Keratinocyte (primary cell): Measurements from ENCODE around the gene MAP4K1. TPM values are rescaled to one million over a fixed set of nuclear protein-coding genes. Genes with fewer than 3 reads are reported as not detected.

Experiments
- DNase-seq: peaks from one replicate; pipeline ENCODE4 v3.0.0-alpha.2; 2011; ENCODE audit warnings: low read depth, missing footprints, low spot score
- FAIRE-seq: peaks from 2 replicates; lab custom pipeline; 2011; peaks lifted over from hg19 to GRCh38; lab: Jason Lieb, UNC
- H2AFZ ChIP-seq: 2 replicates; pipeline ENCODE4 v1.6.0; 2012; ENCODE audit warnings: low read length, control low read depth, inconsistent platforms; ENCODE audit not compliant: control insufficient read depth
- H3K27ac ChIP-seq: 2 replicates; pipeline ENCODE4 v1.5.1; 2011; ENCODE audit warnings: low read length; ENCODE audit not compliant: control insufficient read depth, insufficient read depth
- H3K27me3 ChIP-seq: 3 replicates; pipeline ENCODE4 v1.6.0; 2011; ENCODE audit warnings: low read length; ENCODE audit not compliant: control insufficient read depth, insufficient read depth; ENCODE audit errors: extremely low read depth
- H3K36me3 ChIP-seq, 2 experiments: 2 replicates in 1 of 2; 3 replicates in 1 of 2; pipeline ENCODE4 v1.5.1; 2011; ENCODE audit warnings: low read length in 2 of 2, mild to moderate bottlenecking in 1 of 2; ENCODE audit not compliant: control insufficient read depth in 2 of 2, insufficient read depth in 2 of 2; ENCODE audit errors: extremely low read depth in 1 of 2
- H3K4me1 ChIP-seq: 3 replicates; pipeline ENCODE4 v1.5.1; 2011; ENCODE audit warnings: low read length; ENCODE audit not compliant: control insufficient read depth, insufficient read depth; ENCODE audit errors: extremely low read depth
- H3K4me2 ChIP-seq: 3 replicates; pipeline ENCODE4 v1.6.0; 2011; ENCODE audit warnings: low read depth, low read length; ENCODE audit not compliant: control insufficient read depth, insufficient read depth; ENCODE audit errors: extremely low read depth
- H3K4me3 ChIP-seq, 3 experiments: fragments of 200-600 bp in 1 of 3; sonication (generic) in 1 of 3; 2 replicates in 2 of 3; 3 replicates in 1 of 3; pipeline ENCODE4 v1.5.1; 2011 to 2016; ENCODE audit warnings: low read length in 3 of 3, mild to moderate bottlenecking in 3 of 3, control low read depth in 2 of 3, inconsistent platforms in 1 of 3, low read depth in 1 of 3, mixed read lengths in 1 of 3, mixed run types in 1 of 3, moderate library complexity in 1 of 3; ENCODE audit not compliant: control insufficient read depth in 2 of 3, insufficient read depth in 2 of 3; ENCODE audit errors: extremely low read depth in 1 of 3
- H3K79me2 ChIP-seq: 2 replicates; pipeline ENCODE4 v1.6.0; 2012; ENCODE audit warnings: low read length; ENCODE audit not compliant: control insufficient read depth, insufficient read depth
- H3K9ac ChIP-seq: 3 replicates; pipeline ENCODE4 v1.6.0; 2011; ENCODE audit warnings: low read length; ENCODE audit not compliant: control insufficient read depth, insufficient read depth; ENCODE audit errors: extremely low read depth
- H3K9me1 ChIP-seq: 3 replicates; pipeline ENCODE4 v1.6.0; 2011; ENCODE audit warnings: low read length; ENCODE audit not compliant: control insufficient read depth, insufficient read depth; ENCODE audit errors: extremely low read depth
- H3K9me3 ChIP-seq: 2 replicates; pipeline ENCODE4 v1.5.1; 2012; ENCODE audit warnings: low read depth, low read length; ENCODE audit not compliant: control insufficient read depth
- H4K20me1 ChIP-seq: 3 replicates; pipeline ENCODE4 v1.6.0; 2011; ENCODE audit warnings: low read length; ENCODE audit not compliant: control insufficient read depth, insufficient read depth; ENCODE audit errors: extremely low read depth
- EZH2 ChIP-seq: IDR thresholded peaks from one replicate; pipeline ENCODE4 v1.6.1; 2012; ENCODE audit warnings: inconsistent platforms, mild to moderate bottlenecking, low read length, moderate library complexity
- dilution Hi-C: fragments of 300-500 bp; cut with MboI; formaldehyde crosslinking; loops from one replicate; pipeline ENCODE4 v1.7.0; 2020; ENCODE audit warnings: low sequenced_read_pairs; ENCODE audit not compliant: extremely low pct_ligation_motif_present
- polyA plus RNA-seq, 5 experiments: library from polyadenylated mRNA; depleted of rRNA in 3 of 5; stranded (reverse) in 3 of 5; stranded (forward) in 1 of 5; unstranded in 1 of 5; fragments of >200 nt; gene quantifications; 1 replicate in 1 of 5; 2 replicates in 3 of 5; 3 replicates in 1 of 5; pipeline versions ENCODE4 v1.2.1 to v1.2.3, GENCODE V29; 2011 to 2012; ENCODE audit warnings: missing spikeins in 2 of 5, low read depth in 1 of 5, low replicate concordance in 1 of 5
- TF ChIP-seq, protein P1 (sequence below), 3 experiments: IDR thresholded peaks in 1 of 3; conservative IDR thresholded peaks in 1 of 3; optimal IDR thresholded peaks in 1 of 3; 2 replicates in 2 of 3; 3 replicates in 1 of 3; pipeline versions ENCODE3 to v1.5.1; 2011; ENCODE audit warnings: low read length in 3 of 3, mild to moderate bottlenecking in 3 of 3, moderate library complexity in 2 of 3, control low read depth in 1 of 3, inconsistent platforms in 1 of 3; ENCODE audit not compliant: insufficient read depth in 2 of 3; ENCODE audit errors: extremely low read depth in 1 of 3

MAP4K1 gene
- polyA plus RNA-seq, 1 donor (not counting 4 experiments of a cell fraction or from before 2014, with no cell fraction given), result 0.25 TPM

DNA sequence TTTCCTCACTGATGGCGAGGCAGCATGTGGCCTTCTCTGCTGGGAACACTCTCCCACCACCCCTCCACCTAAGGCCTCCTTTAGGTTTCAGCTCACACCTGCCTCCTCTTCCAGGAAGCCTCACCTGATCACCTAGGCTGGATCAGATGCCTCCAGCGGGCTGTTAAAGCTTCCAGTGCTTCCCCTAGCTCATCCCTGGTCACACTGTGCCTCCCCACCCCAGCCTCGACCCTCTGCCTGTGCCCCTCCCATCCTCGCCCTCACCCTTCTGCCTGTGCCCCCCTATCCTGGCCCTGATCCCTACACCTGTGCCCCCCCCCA lies 33.8 kb downstream of the MAP4K1 start:
- no peak for FAIRE-seq
- Histone ChIP-seq H3K27me3 (no peaks in the 10 kb centered on the region), H3K36me3 (no peaks in the 10 kb centered on the region), H3K9me1 (no peaks in the 10 kb centered on the region), H4K20me1 (no peaks in the 10 kb centered on the region), H3K4me2 (no peak overlapping the region), H2AFZ (no peak overlapping the region), H3K9ac (no peak overlapping the region), H3K4me1 (peaks cover 5% of the 10 kb centered on the region), H3K79me2 (no peaks in the 10 kb centered on the region), H3K9me3 (no peaks in the 10 kb centered on the region), H3K27ac (no peak overlapping the region), H3K4me3 (no peak overlapping the region)
- TF ChIP-seq, protein P1, sequence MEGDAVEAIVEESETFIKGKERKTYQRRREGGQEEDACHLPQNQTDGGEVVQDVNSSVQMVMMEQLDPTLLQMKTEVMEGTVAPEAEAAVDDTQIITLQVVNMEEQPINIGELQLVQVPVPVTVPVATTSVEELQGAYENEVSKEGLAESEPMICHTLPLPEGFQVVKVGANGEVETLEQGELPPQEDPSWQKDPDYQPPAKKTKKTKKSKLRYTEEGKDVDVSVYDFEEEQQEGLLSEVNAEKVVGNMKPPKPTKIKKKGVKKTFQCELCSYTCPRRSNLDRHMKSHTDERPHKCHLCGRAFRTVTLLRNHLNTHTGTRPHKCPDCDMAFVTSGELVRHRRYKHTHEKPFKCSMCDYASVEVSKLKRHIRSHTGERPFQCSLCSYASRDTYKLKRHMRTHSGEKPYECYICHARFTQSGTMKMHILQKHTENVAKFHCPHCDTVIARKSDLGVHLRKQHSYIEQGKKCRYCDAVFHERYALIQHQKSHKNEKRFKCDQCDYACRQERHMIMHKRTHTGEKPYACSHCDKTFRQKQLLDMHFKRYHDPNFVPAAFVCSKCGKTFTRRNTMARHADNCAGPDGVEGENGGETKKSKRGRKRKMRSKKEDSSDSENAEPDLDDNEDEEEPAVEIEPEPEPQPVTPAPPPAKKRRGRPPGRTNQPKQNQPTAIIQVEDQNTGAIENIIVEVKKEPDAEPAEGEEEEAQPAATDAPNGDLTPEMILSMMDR (optimal IDR thresholded peaks at IDR 0.05 in 1 of 3, IDR thresholded peaks at IDR 0.05 in 1 of 3, conservative IDR thresholded peaks at IDR 0.05 in 1 of 3; ENCODE audit: extremely low read depth in 1 of 3, insufficient read depth in 2 of 3, low read length in 3 of 3), result no peak
- no peak for TF ChIP-seq EZH2
- dilution Hi-C loops, result no loop called here
- DNase-seq, result no peak

DNA sequence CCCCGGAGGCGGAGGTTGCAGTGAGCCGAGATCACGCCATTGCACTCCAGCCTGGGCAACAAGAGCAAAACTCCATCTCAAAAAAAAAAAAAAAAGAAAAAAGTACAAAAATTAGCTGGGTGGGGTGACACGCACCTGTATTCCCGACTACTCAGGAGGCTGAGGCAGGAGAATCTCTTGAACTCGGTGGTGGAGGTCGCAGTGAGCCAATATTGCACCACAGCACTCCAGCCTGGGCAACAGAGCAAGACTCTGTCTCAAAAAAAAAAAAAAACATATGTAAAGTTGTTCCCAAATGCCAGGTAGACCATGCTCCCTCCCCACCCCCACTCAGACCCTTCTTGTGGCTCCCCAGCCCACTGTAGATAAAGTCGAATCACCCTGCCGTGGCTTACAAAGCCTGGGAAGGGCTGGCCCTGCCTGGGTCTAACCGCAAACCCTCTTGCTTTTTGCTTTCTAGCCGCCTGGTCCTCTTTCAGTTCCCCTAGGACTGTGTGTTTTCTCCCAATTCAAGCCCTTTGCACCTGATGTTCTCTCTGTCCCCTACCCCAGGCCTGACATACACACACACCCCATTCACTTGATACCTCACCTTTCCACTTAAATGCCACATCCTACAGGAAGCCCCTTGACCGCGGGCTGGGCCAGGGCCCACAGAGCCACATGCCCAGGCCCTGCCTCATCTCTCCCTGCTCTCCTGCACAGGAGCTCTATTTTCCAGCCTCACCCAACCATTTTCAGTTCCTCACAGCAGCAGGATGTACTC lies 34.4 kb downstream of the MAP4K1 start:
- TF ChIP-seq, protein P1 (optimal IDR thresholded peaks at IDR 0.05 in 1 of 3, IDR thresholded peaks at IDR 0.05 in 1 of 3, conservative IDR thresholded peaks at IDR 0.05 in 1 of 3; ENCODE audit: extremely low read depth in 1 of 3, insufficient read depth in 2 of 3, low read length in 3 of 3), result no peak
- TF ChIP-seq EZH2, result no peak
- Histone ChIP-seq H3K4me3 (no peak overlapping the region), H3K27me3 (no peaks in the 10 kb centered on the region), H4K20me1 (no peaks in the 10 kb centered on the region), H3K9ac (no peak overlapping the region), H3K79me2 (no peaks in the 10 kb centered on the region), H3K27ac (no peak overlapping the region), H3K36me3 (no peaks in the 10 kb centered on the region), H3K4me1 (peaks cover 5% of the 10 kb centered on the region), H3K4me2 (no peak overlapping the region), H2AFZ (no peak overlapping the region), H3K9me3 (no peaks in the 10 kb centered on the region), H3K9me1 (no peaks in the 10 kb centered on the region)
- FAIRE-seq (no peak), DNase-seq (no peak)
- dilution Hi-C loops, result no loop called here
